Dermis lymphatic vessel endothelial cell (primary cell): ENCODE data around the gene TP53TG3C. TPM values are rescaled to one million over a fixed set of nuclear protein-coding genes. Genes with fewer than 3 reads are reported as not detected.

ENCODE experiments used
- total RNA-seq: library from RNA; depleted of rRNA; stranded (reverse); fragments of >200 nt; gene quantifications from 2 replicates; pipeline ENCODE4 v1.2.1, GENCODE V29; 2014

The TP53TG3C gene, protein sequence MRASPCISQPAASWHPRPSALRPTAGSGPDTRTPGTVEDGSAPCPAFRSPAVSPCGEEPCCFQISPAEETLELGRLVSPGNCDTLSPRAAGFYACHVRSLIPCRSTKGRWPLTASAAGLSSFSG
- total RNA-seq = not detected in 2 replicates

DNA sequence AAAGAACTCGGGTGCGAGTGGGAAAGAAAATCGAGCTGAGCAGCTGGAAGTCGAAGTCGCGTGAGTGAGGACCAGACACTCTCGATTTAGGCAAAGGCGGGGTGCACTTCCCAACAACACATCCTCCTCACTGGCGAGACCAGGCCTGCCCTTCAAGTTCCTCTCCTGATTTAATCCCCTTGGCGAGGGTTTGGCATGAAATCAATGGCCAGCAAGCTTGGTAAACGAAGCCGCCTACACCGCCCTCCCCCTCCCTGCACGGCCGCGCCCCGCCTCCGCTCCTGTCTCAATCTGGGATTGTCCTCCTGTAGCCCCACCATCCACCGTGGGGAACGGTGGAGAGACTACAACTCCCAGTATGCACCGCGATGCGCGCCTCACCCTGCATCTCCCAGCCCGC lies at the start of gene TP53TG3C:
Gene TP53TG3C (plus strand): TSS at position 301 of the 400 bp plus-strand sequence. CDS start 68 bp downstream, at position 369.

Other genes with a start within 250 kb of the TP53TG3C start
- not detected in 2 replicates for gene TP53TG3E, start 110.1 kb downstream of the TP53TG3C start, total RNA-seq
- gene TP53TG3B, start 166.6 kb downstream of the TP53TG3C start, total RNA-seq = not detected in 2 replicates